Ishikawa (cell line): ENCODE data around the gene TXNL4B.

Experiments
- CEBPB ChIP-seq: IDR thresholded peaks from 2 replicates; pipeline ENCODE4 v1.6.1; 2012
- CREB1 ChIP-seq: IDR thresholded peaks from 2 replicates; pipeline ENCODE4 v1.6.1; 2012; ENCODE audit warnings: low read depth
- EGR1 ChIP-seq: IDR thresholded peaks from 2 replicates; pipeline ENCODE4 v1.6.1; 2012
- EP300 ChIP-seq: IDR thresholded peaks from 2 replicates; pipeline ENCODE4 v1.6.1; 2012; ENCODE audit warnings: borderline replicate concordance
- FOXM1 ChIP-seq: IDR thresholded peaks from 2 replicates; pipeline ENCODE4 v1.6.1; 2012; ENCODE audit warnings: low read depth, borderline replicate concordance
- MAX ChIP-seq: IDR thresholded peaks from 2 replicates; pipeline ENCODE4 v1.6.1; 2012
- NFIC ChIP-seq: IDR thresholded peaks from 2 replicates; pipeline ENCODE4 v1.6.1; 2012
- RAD21 ChIP-seq: IDR thresholded peaks from 2 replicates; pipeline ENCODE4 v1.6.1; 2012; ENCODE audit warnings: low read depth
- REST ChIP-seq: IDR thresholded peaks from 2 replicates; pipeline ENCODE4 v1.6.1; 2012; ENCODE audit warnings: low read depth, mild to moderate bottlenecking
- TAF1 ChIP-seq: IDR thresholded peaks from 2 replicates; pipeline ENCODE4 v1.6.1; 2012; ENCODE audit warnings: low read depth, mild to moderate bottlenecking
- TCF12 ChIP-seq: IDR thresholded peaks from 2 replicates; pipeline ENCODE4 v1.6.1; 2012; ENCODE audit warnings: low read depth
- TEAD4 ChIP-seq: IDR thresholded peaks from 2 replicates; pipeline ENCODE4 v1.6.1; 2012
- YY1 ChIP-seq: IDR thresholded peaks from 2 replicates; pipeline ENCODE4 v1.6.1; 2012; ENCODE audit warnings: low read depth
- ZBTB7A ChIP-seq: IDR thresholded peaks from 2 replicates; pipeline ENCODE4 v1.6.1; 2012; ENCODE audit warnings: low read depth
- TF ChIP-seq, protein P1 (sequence below): IDR thresholded peaks from 2 replicates; pipeline ENCODE4 v1.6.1; 2012

Gene TXNL4B

DNA sequence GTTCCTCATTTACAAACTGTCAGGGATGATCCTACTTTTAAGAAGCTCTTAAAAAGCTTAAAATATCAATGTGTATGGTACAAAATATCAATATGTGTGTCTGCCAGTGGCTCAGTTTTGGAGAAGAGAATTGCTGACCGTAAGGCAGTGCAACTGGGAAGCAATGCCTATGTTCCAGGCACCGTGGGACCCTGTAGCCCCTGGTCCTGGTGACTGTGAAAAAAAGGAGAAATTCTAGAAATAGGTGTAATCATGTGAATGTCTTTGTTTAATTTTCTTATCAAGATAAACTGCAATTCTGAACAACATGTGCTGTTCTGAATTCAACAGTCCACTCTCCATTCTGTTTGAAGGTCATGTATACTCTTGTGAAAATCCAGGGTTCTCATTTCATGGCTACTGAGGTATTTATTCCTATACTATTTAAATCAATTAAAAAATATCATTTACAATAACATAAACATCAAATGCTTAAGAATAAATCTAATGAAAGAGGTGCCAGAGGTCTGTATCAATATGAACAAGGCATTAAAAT is 48.5 kb downstream of the TXNL4B start:
- TF ChIP-seq MAX (no peak), CEBPB (no peak), TAF1 (no peak), ZBTB7A (no peak), TEAD4 (no peak), REST (no peak), CREB1 (no peak), RAD21 (no peak), EGR1 (no peak), NFIC (no peak), EP300 (no peak), FOXM1 (no peak)
- TF ChIP-seq, protein P1, sequence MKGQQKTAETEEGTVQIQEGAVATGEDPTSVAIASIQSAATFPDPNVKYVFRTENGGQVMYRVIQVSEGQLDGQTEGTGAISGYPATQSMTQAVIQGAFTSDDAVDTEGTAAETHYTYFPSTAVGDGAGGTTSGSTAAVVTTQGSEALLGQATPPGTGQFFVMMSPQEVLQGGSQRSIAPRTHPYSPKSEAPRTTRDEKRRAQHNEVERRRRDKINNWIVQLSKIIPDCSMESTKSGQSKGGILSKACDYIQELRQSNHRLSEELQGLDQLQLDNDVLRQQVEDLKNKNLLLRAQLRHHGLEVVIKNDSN: no peak

DNA sequence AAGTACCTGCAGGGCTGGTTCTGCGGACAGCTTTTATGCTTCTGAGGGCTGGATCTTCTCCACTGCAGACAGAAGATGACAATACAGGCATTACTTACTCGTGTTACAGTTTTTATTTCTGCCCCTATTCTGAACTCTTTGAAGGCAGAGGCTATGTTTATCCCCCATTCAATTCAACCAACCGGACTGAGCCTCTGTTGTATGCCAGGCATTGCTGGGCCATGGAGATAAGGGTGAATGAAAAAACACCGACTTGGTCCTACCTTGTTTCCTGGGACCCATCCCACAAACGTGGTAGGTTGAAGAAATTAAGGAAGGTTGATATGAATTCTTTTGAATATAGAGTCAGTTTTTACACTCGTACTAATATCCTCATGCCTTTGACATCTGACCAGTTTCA is 49.1 kb downstream of the TXNL4B start:
- TF ChIP-seq, protein P1: no peak
- TF ChIP-seq RAD21 (no peak), CREB1 (no peak), NFIC (no peak), EP300 (no peak), MAX (no peak), EGR1 (no peak), TAF1 (no peak), YY1 (no peak), REST (no peak), CEBPB (no peak), FOXM1 (no peak), ZBTB7A (no peak), TEAD4 (no peak), TCF12 (no peak)

GRCh38 chr16:72043539-72043938 is 49.9 kb downstream of the TXNL4B start:
- no peak for TF ChIP-seq RAD21
- no peak for TF ChIP-seq MAX

DNA sequence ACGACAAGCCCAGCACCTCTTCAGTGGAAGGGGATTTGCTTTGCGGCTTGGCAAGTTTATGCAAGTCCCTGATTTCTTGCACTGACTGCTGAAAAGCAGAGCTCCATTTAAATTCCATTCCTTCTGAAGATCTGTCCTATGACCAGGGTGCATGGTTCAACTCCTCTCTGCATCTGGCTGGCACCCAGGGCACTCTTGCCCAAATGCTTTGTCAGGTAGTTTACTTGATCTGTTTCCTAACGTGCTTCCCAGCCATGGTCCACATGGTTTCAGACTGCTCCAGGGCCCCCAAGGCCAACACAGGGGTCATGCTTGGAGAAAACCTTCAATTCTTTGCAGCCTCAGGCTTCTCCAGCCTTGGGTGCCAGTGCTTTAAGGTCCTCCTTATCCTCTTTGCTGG is 50.4 kb downstream of the TXNL4B start:
- TF ChIP-seq TAF1 (no peak), ZBTB7A (no peak), TCF12 (no peak), FOXM1 (no peak), EP300 (no peak), CEBPB (no peak), RAD21 (no peak), EGR1 (no peak), CREB1 (no peak), YY1 (no peak), REST (no peak), NFIC (no peak), TEAD4 (no peak), MAX (no peak)
- TF ChIP-seq, protein P1: no peak
